ENCODE results near the gene CCBE1.

GRCh38 chr18:59674903-59675270 is 22.3 kb downstream of the CCBE1 start:
- TF ChIP-seq, protein P1, sequence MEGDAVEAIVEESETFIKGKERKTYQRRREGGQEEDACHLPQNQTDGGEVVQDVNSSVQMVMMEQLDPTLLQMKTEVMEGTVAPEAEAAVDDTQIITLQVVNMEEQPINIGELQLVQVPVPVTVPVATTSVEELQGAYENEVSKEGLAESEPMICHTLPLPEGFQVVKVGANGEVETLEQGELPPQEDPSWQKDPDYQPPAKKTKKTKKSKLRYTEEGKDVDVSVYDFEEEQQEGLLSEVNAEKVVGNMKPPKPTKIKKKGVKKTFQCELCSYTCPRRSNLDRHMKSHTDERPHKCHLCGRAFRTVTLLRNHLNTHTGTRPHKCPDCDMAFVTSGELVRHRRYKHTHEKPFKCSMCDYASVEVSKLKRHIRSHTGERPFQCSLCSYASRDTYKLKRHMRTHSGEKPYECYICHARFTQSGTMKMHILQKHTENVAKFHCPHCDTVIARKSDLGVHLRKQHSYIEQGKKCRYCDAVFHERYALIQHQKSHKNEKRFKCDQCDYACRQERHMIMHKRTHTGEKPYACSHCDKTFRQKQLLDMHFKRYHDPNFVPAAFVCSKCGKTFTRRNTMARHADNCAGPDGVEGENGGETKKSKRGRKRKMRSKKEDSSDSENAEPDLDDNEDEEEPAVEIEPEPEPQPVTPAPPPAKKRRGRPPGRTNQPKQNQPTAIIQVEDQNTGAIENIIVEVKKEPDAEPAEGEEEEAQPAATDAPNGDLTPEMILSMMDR (IDR thresholded peaks at IDR 0.05; ENCODE audit: insufficient read depth, low read length, poor library complexity, severe bottlenecking) = no peak
- no peak for TF ChIP-seq EZH2phosphoT487 (conservative IDR thresholded peaks at IDR 0.05; ENCODE audit: low read length)

Measured in SU-DHL-6 (cell line).